GM23338 (cell line): ENCODE results near the gene TVP23A. TPM values are rescaled to one million over a fixed set of nuclear protein-coding genes. Genes with fewer than 3 reads are reported as not detected.

Experiments used
- ATAC-seq: fragments of 200-7000 bp; cut with Tn5 transposase; 3 replicates; pipeline ENCODE4 v1.9.1; 2020
- DNase-seq: peaks from one replicate; pipeline ENCODE4 v3.0.0-alpha.2; 2015; ENCODE audit warnings: low spot score
- H2AFZ ChIP-seq: fragments of 200-600 bp; sonication (generic); 2 replicates; pipeline ENCODE4 v1.8.0; 2016; ENCODE audit warnings: antibody characterized with exemption, mild to moderate bottlenecking, moderate library complexity
- H3F3A ChIP-seq: fragments of 200-600 bp; sonication (generic); replicated peaks from 2 replicates; pipeline ENCODE4 v1.8.0; 2017; ENCODE audit warnings: antibody characterized with exemption, mixed run types, low read depth
- H3K27ac ChIP-seq: fragments of 200-600 bp; sonication (generic); 2 replicates; pipeline ENCODE4 v1.6.1; 2016; ENCODE audit warnings: low read depth
- H3K27me3 ChIP-seq: fragments of 200-600 bp; sonication (generic); 2 replicates; pipeline ENCODE4 v1.8.0; 2016; ENCODE audit warnings: mild to moderate bottlenecking, mixed run types, moderate library complexity; ENCODE audit not compliant: insufficient read depth
- H3K36me3 ChIP-seq: fragments of 200-600 bp; sonication (generic); 2 replicates; pipeline ENCODE4 v1.8.0; 2016; ENCODE audit warnings: mild to moderate bottlenecking; ENCODE audit not compliant: insufficient read depth
- H3K4me1 ChIP-seq: fragments of 200-600 bp; sonication (generic); 2 replicates; pipeline ENCODE4 v1.8.0; 2016; ENCODE audit warnings: mild to moderate bottlenecking, moderate library complexity; ENCODE audit not compliant: insufficient read depth
- H3K4me2 ChIP-seq: fragments of 200-600 bp; sonication (generic); 2 replicates; pipeline ENCODE4 v1.7.1; 2017; ENCODE audit warnings: mixed run types
- H3K4me3 ChIP-seq: fragments of 200-600 bp; sonication (generic); 2 replicates; pipeline ENCODE4 v1.6.1; 2016; ENCODE audit warnings: mixed run types
- H3K79me2 ChIP-seq: fragments of 200-600 bp; sonication (generic); replicated peaks from 2 replicates; pipeline ENCODE4 v1.8.0; 2017; ENCODE audit warnings: mild to moderate bottlenecking; ENCODE audit not compliant: insufficient read depth
- H3K9me2 ChIP-seq: fragments of 200-600 bp; sonication (generic); 2 replicates; pipeline ENCODE4 v1.8.0; 2017; ENCODE audit not compliant: insufficient read depth
- H4K20me1 ChIP-seq: fragments of 200-600 bp; sonication (generic); replicated peaks from 2 replicates; pipeline ENCODE4 v1.8.0; 2017; ENCODE audit warnings: mild to moderate bottlenecking; ENCODE audit not compliant: insufficient read depth
- H3K27ac Mint-ChIP-seq: 2 replicates; pipeline ENCODE4 v1.8.0; 2020; ENCODE audit warnings: inconsistent platforms, mild to moderate bottlenecking, moderate library complexity, mixed read lengths
- H3K27me3 Mint-ChIP-seq: 3 replicates; pipeline ENCODE4 v1.8.0; 2022; ENCODE audit warnings: low read depth, mild to moderate bottlenecking, moderate library complexity, mixed read lengths, inconsistent platforms; ENCODE audit not compliant: insufficient read depth, poor library complexity
- H3K36me3 Mint-ChIP-seq: 3 replicates; pipeline ENCODE4 v1.8.0; 2021; ENCODE audit warnings: low read depth, mild to moderate bottlenecking, inconsistent platforms, moderate library complexity, mixed read lengths
- H3K4me1 Mint-ChIP-seq: 3 replicates; pipeline ENCODE4 v1.8.0; 2020; ENCODE audit warnings: mild to moderate bottlenecking, inconsistent platforms, mixed read lengths
- H3K4me3 Mint-ChIP-seq: 3 replicates; pipeline ENCODE4 v1.8.0; 2021; ENCODE audit warnings: moderate library complexity, mild to moderate bottlenecking, inconsistent platforms, mixed read lengths
- H3K9me3 Mint-ChIP-seq: 3 replicates; pipeline ENCODE4 v1.8.0; 2020; ENCODE audit warnings: moderate library complexity, mild to moderate bottlenecking, inconsistent platforms, mixed read lengths
- CREB1 ChIP-seq: fragments of 250-450 bp; sonication (Bioruptor Pico); IDR thresholded peaks from 2 replicates; pipeline ENCODE4 v1.5.0; 2020; ENCODE audit warnings: low read depth, mild to moderate bottlenecking, moderate library complexity
- CTCF ChIP-seq, 2 experiments: fragments of 200-600 bp in 1 of 2; sonication (generic) in 1 of 2; conservative IDR thresholded peaks; 2 replicates each; pipeline versions ENCODE4 v1.5.1 to v1.6.1; 2016 to 2017; ENCODE audit warnings: antibody characterized with exemption in 2 of 2, low read depth in 2 of 2, mild to moderate bottlenecking in 2 of 2, moderate library complexity in 1 of 2
- ETS1 ChIP-seq: IDR thresholded peaks from 2 replicates; pipeline ENCODE4 v1.6.1; 2016; ENCODE audit warnings: antibody characterized with exemption
- EZH2 ChIP-seq: fragments of 200-600 bp; sonication (generic); IDR thresholded peaks from one replicate; pipeline ENCODE4 v1.8.0; 2017; ENCODE audit warnings: antibody characterized with exemption, mild to moderate bottlenecking, low read depth; ENCODE audit not compliant: unreplicated experiment
- EZH2phosphoT487 ChIP-seq: fragments of 200-600 bp; sonication (generic); IDR thresholded peaks from one replicate; pipeline ENCODE4 v1.8.1; 2018; ENCODE audit warnings: antibody characterized with exemption; ENCODE audit not compliant: unreplicated experiment
- JUNB ChIP-seq: IDR thresholded peaks from one replicate; pipeline ENCODE4 v1.6.1; 2016; ENCODE audit warnings: antibody characterized with exemption; ENCODE audit not compliant: unreplicated experiment
- NANOG ChIP-seq: IDR thresholded peaks from 2 replicates; pipeline ENCODE4 v1.6.1; 2016; ENCODE audit warnings: antibody characterized with exemption, borderline replicate concordance
- POLR2AphosphoS5 ChIP-seq: IDR thresholded peaks from 2 replicates; pipeline ENCODE4 v1.6.1; 2016; ENCODE audit warnings: antibody characterized with exemption, low read depth
- STAT1 ChIP-seq: IDR thresholded peaks from one replicate; pipeline ENCODE4 v1.6.1; 2016; ENCODE audit warnings: antibody characterized with exemption; ENCODE audit not compliant: unreplicated experiment
- ZNF114 ChIP-seq: fragments of 250-450 bp; sonication (Bioruptor Pico); IDR thresholded peaks from 2 replicates; pipeline ENCODE4 v1.5.0; 2020; ENCODE audit warnings: mild to moderate bottlenecking, moderate library complexity
- ZNF331 ChIP-seq: fragments of 250-450 bp; sonication (Bioruptor Pico); IDR thresholded peaks from 2 replicates; pipeline ENCODE4 v1.5.0; 2020; ENCODE audit warnings: low read depth, mild to moderate bottlenecking, moderate library complexity
- polyA plus RNA-seq: library from polyadenylated mRNA; unstranded; fragments of >200 nt; fragmentation: Nextera tagmentation; extraction: Ambion mirVana; gene quantifications from 2 replicates; pipeline ENCODE4 v1.2.1, GENCODE V29; 2016
- total RNA-seq: library from RNA; depleted of rRNA; stranded (reverse); fragments of >200 nt; shearing (Covaris generic); gene quantifications from 2 replicates; pipeline ENCODE4 v1.2.3, GENCODE V29; 2014
- TF ChIP-seq, protein P1 (sequence below): IDR thresholded peaks from one replicate; pipeline ENCODE4 v1.6.1; 2018; ENCODE audit warnings: antibody characterized with exemption; ENCODE audit not compliant: unreplicated experiment
- TF ChIP-seq, protein P2 (sequence below): fragments of 250-450 bp; sonication (Bioruptor Pico); IDR thresholded peaks from 2 replicates; pipeline ENCODE4 v1.5.0; 2020; ENCODE audit warnings: mild to moderate bottlenecking, moderate library complexity

Gene TVP23A
- total and polyA plus RNA-seq, 2 experiments from 2014 or later = 2.8 to 4.5 TPM

GRCh38 chr16:10817514-10817913 is 1.1 kb downstream of the TVP23A start:
- Mint-ChIP-seq H3K4me1 (peaks cover 9% of the 10 kb centered on the region; the same call in 2 of the 3 replicates), H3K9me3 (no peaks in the 10 kb centered on the region), H3K4me3 (peak overlapping the region; percentile 79; the same call in 2 of the 3 replicates), H3K27ac (no peak overlapping the region), H3K36me3 (no peaks in the 10 kb centered on the region), H3K27me3 (peaks cover 6% of the 10 kb centered on the region)
- no peaks in the 10 kb centered on the region for H3K9me2 ChIP-seq
- H3K79me2 ChIP-seq = no peaks in the 10 kb centered on the region
- DNase-seq = no peak
- no peak overlapping the region for H3K27ac ChIP-seq
- no peaks in the 10 kb centered on the region for H3K4me1 ChIP-seq
- no peaks in the 10 kb centered on the region for H4K20me1 ChIP-seq
- peak overlapping the region; percentile 71; the same call in 1 of the 2 replicates for H3K4me3 ChIP-seq
- peak overlapping the region; percentile 69; the same call in 1 of the 2 replicates for H2AFZ ChIP-seq
- no peak for ATAC-seq
- peak overlapping the region; percentile 71 for H3K4me2 ChIP-seq
- H3K36me3 ChIP-seq = no peaks in the 10 kb centered on the region
- no peaks in the 10 kb centered on the region for H3F3A ChIP-seq
- no peaks in the 10 kb centered on the region for H3K27me3 ChIP-seq
- no peak for TF ChIP-seq JUNB
- no peak for TF ChIP-seq EZH2phosphoT487
- TF ChIP-seq, protein P1, sequence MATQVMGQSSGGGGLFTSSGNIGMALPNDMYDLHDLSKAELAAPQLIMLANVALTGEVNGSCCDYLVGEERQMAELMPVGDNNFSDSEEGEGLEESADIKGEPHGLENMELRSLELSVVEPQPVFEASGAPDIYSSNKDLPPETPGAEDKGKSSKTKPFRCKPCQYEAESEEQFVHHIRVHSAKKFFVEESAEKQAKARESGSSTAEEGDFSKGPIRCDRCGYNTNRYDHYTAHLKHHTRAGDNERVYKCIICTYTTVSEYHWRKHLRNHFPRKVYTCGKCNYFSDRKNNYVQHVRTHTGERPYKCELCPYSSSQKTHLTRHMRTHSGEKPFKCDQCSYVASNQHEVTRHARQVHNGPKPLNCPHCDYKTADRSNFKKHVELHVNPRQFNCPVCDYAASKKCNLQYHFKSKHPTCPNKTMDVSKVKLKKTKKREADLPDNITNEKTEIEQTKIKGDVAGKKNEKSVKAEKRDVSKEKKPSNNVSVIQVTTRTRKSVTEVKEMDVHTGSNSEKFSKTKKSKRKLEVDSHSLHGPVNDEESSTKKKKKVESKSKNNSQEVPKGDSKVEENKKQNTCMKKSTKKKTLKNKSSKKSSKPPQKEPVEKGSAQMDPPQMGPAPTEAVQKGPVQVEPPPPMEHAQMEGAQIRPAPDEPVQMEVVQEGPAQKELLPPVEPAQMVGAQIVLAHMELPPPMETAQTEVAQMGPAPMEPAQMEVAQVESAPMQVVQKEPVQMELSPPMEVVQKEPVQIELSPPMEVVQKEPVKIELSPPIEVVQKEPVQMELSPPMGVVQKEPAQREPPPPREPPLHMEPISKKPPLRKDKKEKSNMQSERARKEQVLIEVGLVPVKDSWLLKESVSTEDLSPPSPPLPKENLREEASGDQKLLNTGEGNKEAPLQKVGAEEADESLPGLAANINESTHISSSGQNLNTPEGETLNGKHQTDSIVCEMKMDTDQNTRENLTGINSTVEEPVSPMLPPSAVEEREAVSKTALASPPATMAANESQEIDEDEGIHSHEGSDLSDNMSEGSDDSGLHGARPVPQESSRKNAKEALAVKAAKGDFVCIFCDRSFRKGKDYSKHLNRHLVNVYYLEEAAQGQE = no peak
- TF ChIP-seq POLR2AphosphoS5 = no peak
- no peak for TF ChIP-seq EZH2
- no peak for TF ChIP-seq ZNF331
- TF ChIP-seq CREB1 (CRISPR knock-in tag) = no peak
- no peak for TF ChIP-seq ZNF114 (CRISPR knock-in tag)
- no peak for TF ChIP-seq STAT1
- TF ChIP-seq, protein P2, sequence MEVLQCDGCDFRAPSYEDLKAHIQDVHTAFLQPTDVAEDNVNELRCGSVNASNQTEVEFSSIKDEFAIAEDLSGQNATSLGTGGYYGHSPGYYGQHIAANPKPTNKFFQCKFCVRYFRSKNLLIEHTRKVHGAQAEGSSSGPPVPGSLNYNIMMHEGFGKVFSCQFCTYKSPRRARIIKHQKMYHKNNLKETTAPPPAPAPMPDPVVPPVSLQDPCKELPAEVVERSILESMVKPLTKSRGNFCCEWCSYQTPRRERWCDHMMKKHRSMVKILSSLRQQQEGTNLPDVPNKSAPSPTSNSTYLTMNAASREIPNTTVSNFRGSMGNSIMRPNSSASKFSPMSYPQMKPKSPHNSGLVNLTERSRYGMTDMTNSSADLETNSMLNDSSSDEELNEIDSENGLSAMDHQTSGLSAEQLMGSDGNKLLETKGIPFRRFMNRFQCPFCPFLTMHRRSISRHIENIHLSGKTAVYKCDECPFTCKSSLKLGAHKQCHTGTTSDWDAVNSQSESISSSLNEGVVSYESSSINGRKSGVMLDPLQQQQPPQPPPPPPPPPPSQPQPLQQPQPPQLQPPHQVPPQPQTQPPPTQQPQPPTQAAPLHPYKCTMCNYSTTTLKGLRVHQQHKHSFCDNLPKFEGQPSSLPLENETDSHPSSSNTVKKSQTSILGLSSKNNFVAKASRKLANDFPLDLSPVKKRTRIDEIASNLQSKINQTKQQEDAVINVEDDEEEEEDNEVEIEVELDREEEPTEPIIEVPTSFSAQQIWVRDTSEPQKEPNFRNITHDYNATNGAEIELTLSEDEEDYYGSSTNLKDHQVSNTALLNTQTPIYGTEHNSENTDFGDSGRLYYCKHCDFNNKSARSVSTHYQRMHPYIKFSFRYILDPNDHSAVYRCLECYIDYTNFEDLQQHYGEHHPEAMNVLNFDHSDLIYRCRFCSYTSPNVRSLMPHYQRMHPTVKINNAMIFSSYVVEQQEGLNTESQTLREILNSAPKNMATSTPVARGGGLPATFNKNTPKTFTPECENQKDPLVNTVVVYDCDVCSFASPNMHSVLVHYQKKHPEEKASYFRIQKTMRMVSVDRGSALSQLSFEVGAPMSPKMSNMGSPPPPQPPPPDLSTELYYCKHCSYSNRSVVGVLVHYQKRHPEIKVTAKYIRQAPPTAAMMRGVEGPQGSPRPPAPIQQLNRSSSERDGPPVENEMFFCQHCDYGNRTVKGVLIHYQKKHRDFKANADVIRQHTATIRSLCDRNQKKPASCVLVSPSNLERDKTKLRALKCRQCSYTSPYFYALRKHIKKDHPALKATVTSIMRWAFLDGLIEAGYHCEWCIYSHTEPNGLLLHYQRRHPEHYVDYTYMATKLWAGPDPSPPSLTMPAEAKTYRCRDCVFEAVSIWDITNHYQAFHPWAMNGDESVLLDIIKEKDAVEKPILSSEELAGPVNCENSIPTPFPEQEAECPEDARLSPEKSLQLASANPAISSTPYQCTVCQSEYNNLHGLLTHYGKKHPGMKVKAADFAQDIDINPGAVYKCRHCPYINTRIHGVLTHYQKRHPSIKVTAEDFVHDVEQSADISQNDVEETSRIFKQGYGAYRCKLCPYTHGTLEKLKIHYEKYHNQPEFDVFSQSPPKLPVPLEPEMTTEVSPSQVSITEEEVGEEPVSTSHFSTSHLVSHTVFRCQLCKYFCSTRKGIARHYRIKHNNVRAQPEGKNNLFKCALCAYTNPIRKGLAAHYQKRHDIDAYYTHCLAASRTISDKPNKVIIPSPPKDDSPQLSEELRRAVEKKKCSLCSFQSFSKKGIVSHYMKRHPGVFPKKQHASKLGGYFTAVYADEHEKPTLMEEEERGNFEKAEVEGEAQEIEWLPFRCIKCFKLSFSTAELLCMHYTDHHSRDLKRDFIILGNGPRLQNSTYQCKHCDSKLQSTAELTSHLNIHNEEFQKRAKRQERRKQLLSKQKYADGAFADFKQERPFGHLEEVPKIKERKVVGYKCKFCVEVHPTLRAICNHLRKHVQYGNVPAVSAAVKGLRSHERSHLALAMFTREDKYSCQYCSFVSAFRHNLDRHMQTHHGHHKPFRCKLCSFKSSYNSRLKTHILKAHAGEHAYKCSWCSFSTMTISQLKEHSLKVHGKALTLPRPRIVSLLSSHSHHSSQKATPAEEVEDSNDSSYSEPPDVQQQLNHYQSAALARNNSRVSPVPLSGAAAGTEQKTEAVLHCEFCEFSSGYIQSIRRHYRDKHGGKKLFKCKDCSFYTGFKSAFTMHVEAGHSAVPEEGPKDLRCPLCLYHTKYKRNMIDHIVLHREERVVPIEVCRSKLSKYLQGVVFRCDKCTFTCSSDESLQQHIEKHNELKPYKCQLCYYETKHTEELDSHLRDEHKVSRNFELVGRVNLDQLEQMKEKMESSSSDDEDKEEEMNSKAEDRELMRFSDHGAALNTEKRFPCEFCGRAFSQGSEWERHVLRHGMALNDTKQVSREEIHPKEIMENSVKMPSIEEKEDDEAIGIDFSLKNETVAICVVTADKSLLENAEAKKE = no peak
- TF ChIP-seq ETS1 = no peak
- no peak for TF ChIP-seq CTCF (conservative IDR thresholded peaks at IDR 0.05; ENCODE audit: low read depth in 2 of 2)
- TF ChIP-seq NANOG = no peak
